Thyroid gland (tissue), 4 donors: ENCODE measurements around the gene SLC25A13.

ENCODE experiments used
- POLR2A ChIP-seq, 2 donors: fragments of 450-650 bp; IDR thresholded peaks; one replicate each; pipeline ENCODE4 v1.6.1; 2017; ENCODE audit warnings: antibody characterized with exemption in 2 of 2, mild to moderate bottlenecking in 2 of 2, moderate library complexity in 1 of 2
- TF ChIP-seq, protein P1 (sequence below), 6 experiments: fragments of 200-600 bp in 3 of 6; fragments of 450-650 bp in 3 of 6; sonication (generic) in 3 of 6; IDR thresholded peaks; one replicate each; pipeline ENCODE4 v1.5.1; 2016 to 2019; ENCODE audit warnings: antibody characterized with exemption in 6 of 6, mild to moderate bottlenecking in 2 of 6, inconsistent platforms in 1 of 6, moderate library complexity in 1 of 6

DNA sequence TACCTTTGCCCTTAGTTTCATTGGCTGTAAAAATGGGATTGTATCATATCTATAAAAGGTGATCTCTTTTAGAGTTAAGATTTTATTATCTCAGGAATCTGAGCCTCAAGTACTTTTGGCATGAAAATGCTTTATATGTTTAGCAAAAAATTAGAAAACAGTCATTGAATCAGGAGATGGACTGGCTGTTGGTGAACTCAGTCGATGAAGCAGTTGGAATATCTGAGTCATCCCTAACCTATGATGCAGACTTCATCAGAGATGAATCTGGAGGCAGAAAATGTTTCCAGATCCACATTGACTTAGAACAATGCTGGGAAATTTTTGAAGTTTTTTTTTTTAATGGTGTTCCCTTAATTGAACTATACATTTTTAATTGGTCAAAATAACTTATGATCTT is 228.5 kb downstream of the SLC25A13 start:
- TF ChIP-seq POLR2A (IDR thresholded peaks at IDR 0.05): no peak
- TF ChIP-seq, protein P1, sequence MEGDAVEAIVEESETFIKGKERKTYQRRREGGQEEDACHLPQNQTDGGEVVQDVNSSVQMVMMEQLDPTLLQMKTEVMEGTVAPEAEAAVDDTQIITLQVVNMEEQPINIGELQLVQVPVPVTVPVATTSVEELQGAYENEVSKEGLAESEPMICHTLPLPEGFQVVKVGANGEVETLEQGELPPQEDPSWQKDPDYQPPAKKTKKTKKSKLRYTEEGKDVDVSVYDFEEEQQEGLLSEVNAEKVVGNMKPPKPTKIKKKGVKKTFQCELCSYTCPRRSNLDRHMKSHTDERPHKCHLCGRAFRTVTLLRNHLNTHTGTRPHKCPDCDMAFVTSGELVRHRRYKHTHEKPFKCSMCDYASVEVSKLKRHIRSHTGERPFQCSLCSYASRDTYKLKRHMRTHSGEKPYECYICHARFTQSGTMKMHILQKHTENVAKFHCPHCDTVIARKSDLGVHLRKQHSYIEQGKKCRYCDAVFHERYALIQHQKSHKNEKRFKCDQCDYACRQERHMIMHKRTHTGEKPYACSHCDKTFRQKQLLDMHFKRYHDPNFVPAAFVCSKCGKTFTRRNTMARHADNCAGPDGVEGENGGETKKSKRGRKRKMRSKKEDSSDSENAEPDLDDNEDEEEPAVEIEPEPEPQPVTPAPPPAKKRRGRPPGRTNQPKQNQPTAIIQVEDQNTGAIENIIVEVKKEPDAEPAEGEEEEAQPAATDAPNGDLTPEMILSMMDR (IDR thresholded peaks at IDR 0.05): no peak
